IPS-NIHi11 (cell line): ENCODE results near the gene GZMM.
A peak's percentile ranks its signal among the peaks of the same experiment; 100 is the strongest.

Source experiments
- DNase-seq: peaks from one replicate; pipeline ENCODE4 v3.0.0; 2012; ENCODE audit warnings: mixed read lengths, low spot score

GZMM gene

GRCh38 chr19:543910-544608 is at the start of gene GZMM:
GZMM (plus strand) TSS chr19:544053; CDS start chr19:544072, 19 bp downstream.
- DNase-seq: no peak

- no peak for DNase-seq
Measured at GRCh38 chr19:494171-495080, 49.4 kb upstream of the GZMM start.

GRCh38 chr19:495081-495401 is 48.8 kb upstream of the GZMM start:
- DNase-seq: no peak

GRCh38 chr19:495402-496111 is 48.3 kb upstream of the GZMM start:
- peak; percentile 78 for DNase-seq

- DNase-seq: peak; percentile 37
Measured at GRCh38 chr19:496112-496665, 47.7 kb upstream of the GZMM start, which contains the start of gene MADCAM1. MADCAM1 (plus strand) TSS chr19:496486; CDS start chr19:496500, 14 bp downstream.

- DNase-seq: no peak
Measured at GRCh38 chr19:496986-497385, 46.9 kb upstream of the GZMM start.

GRCh38 chr19:497491-497868 is 46.4 kb upstream of the GZMM start:
- peak; percentile 60 for DNase-seq

GRCh38 chr19:497869-498510 is 45.9 kb upstream of the GZMM start:
- DNase-seq: peak; percentile 32

- DNase-seq: peak; percentile 48
Measured at GRCh38 chr19:498511-498891, 45.4 kb upstream of the GZMM start.

GRCh38 chr19:498977-499623 is 44.8 kb upstream of the GZMM start:
- no peak for DNase-seq

- DNase-seq: no peak
Measured at GRCh38 chr19:501646-502045, 42.2 kb upstream of the GZMM start.

- DNase-seq: no peak
Measured at GRCh38 chr19:504616-505015, 39.2 kb upstream of the GZMM start.

- DNase-seq: peak; percentile 90
Measured at GRCh38 chr19:506404-507285, 37.2 kb upstream of the GZMM start.

GRCh38 chr19:507286-508203 is 36.3 kb upstream of the GZMM start, which contains the start of gene TPGS1:
TPGS1 (plus strand) TSS chr19:507497; CDS start chr19:507507, 10 bp downstream.
- peak; percentile 81 for DNase-seq

- DNase-seq: no peak
Measured at GRCh38 chr19:508204-509150, 35.4 kb upstream of the GZMM start.

GRCh38 chr19:510606-511100 is 33.2 kb upstream of the GZMM start:
- peak; percentile 78 for DNase-seq

- DNase-seq: no peak
Measured at GRCh38 chr19:511101-511851, 32.6 kb upstream of the GZMM start.
